Left ventricle myocardium inferior (tissue), 1 donor: ENCODE results near the gene USP34. TPM values are rescaled to one million over a fixed set of nuclear protein-coding genes. Genes with fewer than 3 reads are reported as not detected.

Experiments
- DNase-seq: peaks from one replicate; pipeline ENCODE4 v3.0.0-alpha.2; 2020
- H3K27ac ChIP-seq: fragments of 200-600 bp; replicated peaks from 2 replicates; pipeline ENCODE4 v1.8.0; 2021
- H3K27me3 ChIP-seq: fragments of 200-600 bp; 2 replicates; pipeline ENCODE4 v1.8.0; 2021; ENCODE audit warnings: low read depth
- H3K36me3 ChIP-seq: fragments of 200-600 bp; 2 replicates; pipeline ENCODE4 v1.8.0; 2021
- H3K4me1 ChIP-seq: fragments of 200-600 bp; 2 replicates; pipeline ENCODE4 v1.8.0; 2021
- H3K4me3 ChIP-seq: fragments of 200-600 bp; 2 replicates; pipeline ENCODE4 v1.8.0; 2021; ENCODE audit warnings: mild to moderate bottlenecking, moderate library complexity
- H3K9me3 ChIP-seq: fragments of 200-600 bp; replicated peaks from 2 replicates; pipeline ENCODE4 v1.8.0; 2021
- intact Hi-C: fragments of 100-400 bp; cut with micrococcal nuclease; formaldehyde crosslinking; loops from one replicate; pipeline ENCODE4 v1.11.0; 2022
- total RNA-seq: library from RNA; stranded (reverse); fragmentation: NEBNext Ultra II Directional; extraction: Animal tissue kit (Norgen Biotek cat#: 25700); gene quantifications from one replicate; pipeline ENCODE4 v1.2.1, GENCODE V29; 2021
- TF ChIP-seq, protein P1 (sequence below): fragments of 200-600 bp; IDR thresholded peaks from 2 replicates; pipeline ENCODE4 v1.8.0; 2021; ENCODE audit warnings: antibody characterized with exemption, mild to moderate bottlenecking, borderline replicate concordance
- donor health status: DM: no; HTN: yes; CAD: no; lungs with severe emphysema.

Gene USP34
- total RNA-seq, 1 donor from 2014 or later = 50.0 TPM

DNA sequence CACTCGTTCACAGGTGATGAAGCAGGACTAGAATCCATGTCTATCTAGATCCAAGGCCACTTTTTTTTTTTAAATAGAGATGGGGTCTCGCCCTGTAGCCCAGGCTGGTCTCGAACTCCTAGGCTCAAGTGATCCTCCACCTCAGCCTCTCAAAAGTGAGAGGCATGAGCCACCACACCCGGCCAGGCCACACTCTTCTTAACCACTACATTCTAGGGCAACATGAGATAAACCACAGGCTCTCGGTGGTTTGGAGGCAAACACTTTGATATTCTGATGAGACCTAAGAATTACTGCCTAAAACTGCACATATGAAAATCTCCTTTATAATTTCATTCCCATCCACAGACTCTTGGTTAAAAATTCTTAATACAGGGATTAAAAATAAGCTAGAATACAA lies 51.8 kb downstream of the USP34 start:
- TF ChIP-seq, protein P1, sequence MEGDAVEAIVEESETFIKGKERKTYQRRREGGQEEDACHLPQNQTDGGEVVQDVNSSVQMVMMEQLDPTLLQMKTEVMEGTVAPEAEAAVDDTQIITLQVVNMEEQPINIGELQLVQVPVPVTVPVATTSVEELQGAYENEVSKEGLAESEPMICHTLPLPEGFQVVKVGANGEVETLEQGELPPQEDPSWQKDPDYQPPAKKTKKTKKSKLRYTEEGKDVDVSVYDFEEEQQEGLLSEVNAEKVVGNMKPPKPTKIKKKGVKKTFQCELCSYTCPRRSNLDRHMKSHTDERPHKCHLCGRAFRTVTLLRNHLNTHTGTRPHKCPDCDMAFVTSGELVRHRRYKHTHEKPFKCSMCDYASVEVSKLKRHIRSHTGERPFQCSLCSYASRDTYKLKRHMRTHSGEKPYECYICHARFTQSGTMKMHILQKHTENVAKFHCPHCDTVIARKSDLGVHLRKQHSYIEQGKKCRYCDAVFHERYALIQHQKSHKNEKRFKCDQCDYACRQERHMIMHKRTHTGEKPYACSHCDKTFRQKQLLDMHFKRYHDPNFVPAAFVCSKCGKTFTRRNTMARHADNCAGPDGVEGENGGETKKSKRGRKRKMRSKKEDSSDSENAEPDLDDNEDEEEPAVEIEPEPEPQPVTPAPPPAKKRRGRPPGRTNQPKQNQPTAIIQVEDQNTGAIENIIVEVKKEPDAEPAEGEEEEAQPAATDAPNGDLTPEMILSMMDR = no peak
- H3K36me3 ChIP-seq = no peaks in the 10 kb centered on the region
- no peak for DNase-seq
- H3K27me3 ChIP-seq = no peaks in the 10 kb centered on the region
- no peaks in the 10 kb centered on the region for H3K9me3 ChIP-seq
- peaks cover 65% of the 10 kb centered on the region for H3K4me1 ChIP-seq
- H3K27ac ChIP-seq = no peak overlapping the region
- intact Hi-C loops = no loop called here
- no peak overlapping the region for H3K4me3 ChIP-seq

DNA sequence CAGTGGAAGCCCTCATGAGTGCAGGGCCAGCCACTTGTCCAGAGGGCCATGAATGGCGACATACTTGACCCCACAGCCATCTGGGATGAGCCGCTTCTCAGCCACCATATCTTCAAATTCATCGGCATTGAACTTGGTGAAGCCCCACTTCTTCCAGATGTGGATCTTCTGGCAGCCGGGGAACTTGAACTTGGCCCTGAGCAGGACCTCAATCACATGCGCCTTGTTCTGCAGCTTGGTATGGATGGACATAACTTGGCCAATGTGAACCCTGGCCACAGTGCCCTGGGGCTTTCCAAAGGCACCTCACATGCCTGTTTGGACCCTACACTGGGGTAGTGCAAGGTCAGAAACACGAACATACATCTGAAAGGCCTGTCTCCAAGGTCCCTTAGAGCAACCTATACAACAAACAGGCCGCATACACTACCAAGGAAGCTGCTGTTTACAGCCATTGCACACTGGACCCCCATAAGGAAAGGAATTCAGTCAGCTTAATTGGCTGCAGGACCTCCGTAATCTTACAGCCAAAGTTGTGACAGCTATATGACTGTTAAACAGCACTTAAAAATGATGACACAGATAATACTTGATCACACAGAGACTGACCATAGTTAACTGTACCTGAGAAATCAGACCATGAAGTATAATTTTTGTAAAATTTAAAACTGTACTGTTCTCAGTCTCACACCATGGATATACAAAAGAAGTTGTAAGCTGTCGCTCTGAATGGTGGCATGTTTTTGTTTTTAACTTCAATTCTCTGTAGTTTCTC lies 53.8 kb downstream of the USP34 start:
- Histone ChIP-seq H3K9me3 (no peaks in the 10 kb centered on the region), H3K36me3 (no peaks in the 10 kb centered on the region), H3K4me3 (no peak overlapping the region), H3K4me1 (peaks cover 46% of the 10 kb centered on the region), H3K27me3 (no peaks in the 10 kb centered on the region), H3K27ac (no peak overlapping the region)
- TF ChIP-seq, protein P1 = no peak
- DNase-seq = no peak
- intact Hi-C loops = no loop called here

DNA sequence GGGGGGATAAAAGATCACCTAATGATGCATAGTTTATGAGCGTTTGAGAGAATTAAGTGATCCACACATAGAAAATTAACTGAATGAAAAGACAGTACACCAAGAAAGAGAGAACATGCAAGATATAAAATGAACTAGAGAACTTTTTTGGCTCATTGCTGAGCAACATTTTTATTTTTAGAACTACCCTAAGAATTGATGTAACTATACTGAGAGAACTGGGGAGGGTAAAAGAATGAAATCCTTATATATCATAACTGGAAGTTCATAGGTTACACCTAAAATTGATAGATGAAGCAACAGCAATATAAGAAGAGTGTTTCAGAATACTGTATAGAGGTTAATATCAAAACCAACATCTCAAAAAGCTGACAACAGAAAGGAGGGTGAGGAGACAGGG lies 55.6 kb downstream of the USP34 start:
- Histone ChIP-seq H3K27me3 (no peaks in the 10 kb centered on the region), H3K4me3 (no peak overlapping the region), H3K4me1 (peaks cover 41% of the 10 kb centered on the region), H3K9me3 (no peaks in the 10 kb centered on the region), H3K36me3 (no peaks in the 10 kb centered on the region), H3K27ac (no peak overlapping the region)
- intact Hi-C loops = no loop called here
- no peak for DNase-seq
- TF ChIP-seq, protein P1 = no peak

DNA sequence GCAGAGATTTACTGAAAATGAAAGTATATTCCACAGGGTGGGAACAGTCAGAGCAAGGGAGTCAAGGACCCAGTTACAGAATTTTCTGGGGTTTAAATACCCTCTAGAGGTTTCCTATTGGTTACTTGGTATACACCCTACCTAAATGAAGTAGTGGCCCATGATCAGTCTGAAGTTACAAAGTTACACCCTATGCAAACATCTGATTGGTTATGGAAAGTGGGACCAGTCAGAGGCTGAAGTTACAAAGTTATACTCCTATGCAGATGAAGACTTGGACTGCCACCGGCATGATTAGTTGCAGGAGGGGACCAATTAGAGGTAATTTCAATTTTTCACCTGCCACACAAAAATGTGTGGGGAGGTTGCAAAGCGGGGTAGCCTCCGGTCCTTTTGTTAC lies 56.2 kb downstream of the USP34 start:
- TF ChIP-seq, protein P1 = no peak
- Histone ChIP-seq H3K9me3 (no peaks in the 10 kb centered on the region), H3K27me3 (no peaks in the 10 kb centered on the region), H3K27ac (no peak overlapping the region), H3K4me3 (no peak overlapping the region), H3K4me1 (peaks cover 41% of the 10 kb centered on the region), H3K36me3 (no peaks in the 10 kb centered on the region)
- no peak for DNase-seq
- intact Hi-C loops = no loop called here

DNA sequence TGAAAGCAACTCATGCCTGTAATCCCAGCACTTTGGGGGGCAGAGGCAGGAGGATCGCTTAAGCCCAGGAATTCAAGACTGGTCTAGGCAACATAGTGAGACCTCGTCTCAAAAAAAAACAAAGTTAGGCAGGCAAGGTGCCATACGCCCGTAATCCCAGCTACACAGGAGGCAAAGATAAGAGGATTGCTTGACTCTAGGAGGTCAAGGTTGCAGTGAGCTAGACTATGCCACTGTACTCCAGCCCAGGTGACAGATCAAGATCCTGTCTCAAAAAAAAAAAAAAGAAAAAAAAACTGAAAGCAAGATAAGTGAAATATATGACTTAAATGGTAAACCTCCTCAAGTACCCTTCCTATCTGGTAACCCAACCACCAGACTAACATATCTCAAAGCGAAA lies 59.8 kb downstream of the USP34 start:
- H3K9me3 ChIP-seq = no peaks in the 10 kb centered on the region
- peaks cover 31% of the 10 kb centered on the region for H3K4me1 ChIP-seq
- H3K27me3 ChIP-seq = no peaks in the 10 kb centered on the region
- no peak overlapping the region for H3K27ac ChIP-seq
- no peak for DNase-seq
- no peak overlapping the region for H3K4me3 ChIP-seq
- intact Hi-C loops = no loop called here
- TF ChIP-seq, protein P1 = no peak
- no peaks in the 10 kb centered on the region for H3K36me3 ChIP-seq
